Measurements from ENCODE around the gene RINL.

Gene RINL
- total RNA-seq: 36.3 to 73.6 (median 61.3) reads per million in 9 experiments

GRCh38 chr19:38877781-38878574 is at the start of gene RINL:
Gene RINL (minus strand): TSS chr19:38878275. CDS start chr19:38876742, 1,533 bp downstream.
- H3K27ac Mint-ChIP-seq: peak within 1 kb of the TSS; percentile 98
- peaks cover 43% of the 10 kb centered on the region for H3K36me3 Mint-ChIP-seq (ENCODE audit: insufficient read depth)
- peak; percentile 93 for ATAC-seq (replicated peaks)
- H3K9me3 Mint-ChIP-seq: no peaks in the 10 kb centered on the region
- peaks cover 28 to 31% of the 10 kb centered on the region in 2 donors for H3K4me1 Mint-ChIP-seq (ENCODE audit: low read depth in 2 of 2)
- no peaks in the 10 kb centered on the region for H3K27me3 Mint-ChIP-seq
- DNase-seq: peak; percentile 55 to 61 (median 57)
- peak within 1 kb of the TSS; percentile 87 to 88 for H3K4me3 Mint-ChIP-seq

GRCh38 chr19:38924388-38924787 is 46.3 kb upstream of the RINL start:
- peak overlapping the region; percentile 8 to 42 for H3K4me3 Mint-ChIP-seq
- peaks cover 30 to 33% of the 10 kb centered on the region in 2 donors for H3K4me1 Mint-ChIP-seq (ENCODE audit: low read depth in 2 of 2)
- ATAC-seq (replicated peaks) (peak; percentile 88), DNase-seq (peak; percentile 48 to 63 (median 52))
- H3K9me3 Mint-ChIP-seq: no peaks in the 10 kb centered on the region
- peak overlapping the region; percentile 82 to 92 for H3K27ac Mint-ChIP-seq
- no peaks in the 10 kb centered on the region for H3K27me3 Mint-ChIP-seq
- peaks cover 12% of the 10 kb centered on the region for H3K36me3 Mint-ChIP-seq (ENCODE audit: insufficient read depth)

- DNase-seq: no peak
- H3K36me3 Mint-ChIP-seq (ENCODE audit: insufficient read depth): peaks cover 10% of the 10 kb centered on the region
- ATAC-seq (replicated peaks): no peak
- H3K4me1 Mint-ChIP-seq (ENCODE audit: low read depth in 2 of 2): peaks cover 17 to 18% of the 10 kb centered on the region in 2 donors
- H3K4me3 Mint-ChIP-seq: no peak overlapping the region
- H3K27me3 Mint-ChIP-seq: no peaks in the 10 kb centered on the region
- H3K27ac Mint-ChIP-seq: peak overlapping the region in 1 of 2 donors; percentile 14
- no peaks in the 10 kb centered on the region for H3K9me3 Mint-ChIP-seq
These were observed 44.4 kb upstream of the RINL start for GRCh38 chr19:38922482-38922881.

GRCh38 chr19:38921420-38922274 is 43.6 kb upstream of the RINL start:
- Mint-ChIP-seq H3K27me3 (no peaks in the 10 kb centered on the region), H3K36me3 (ENCODE audit: insufficient read depth) (peaks cover 10% of the 10 kb centered on the region), H3K4me3 (no peak overlapping the region)

GRCh38 chr19:38920602-38921419 is 42.7 kb upstream of the RINL start:
- Mint-ChIP-seq H3K4me3 (no peak overlapping the region), H3K4me1 (ENCODE audit: low read depth in 2 of 2) (peaks cover 10 to 14% of the 10 kb centered on the region in 2 donors), H3K9me3 (no peaks in the 10 kb centered on the region), H3K27ac (no peak overlapping the region), H3K27me3 (no peaks in the 10 kb centered on the region), H3K36me3 (ENCODE audit: insufficient read depth) (peaks cover 7% of the 10 kb centered on the region)
- ATAC-seq (replicated peaks): no peak
- DNase-seq: no peak

More at GRCh38 chr19:38921420-38922274, 43.6 kb upstream of the RINL start:
- no peak for ATAC-seq (replicated peaks)
- Mint-ChIP-seq H3K27ac (peak overlapping the region in 1 of 2 donors; percentile 14), H3K4me1 (ENCODE audit: low read depth in 2 of 2) (peaks cover 17 to 18% of the 10 kb centered on the region in 2 donors), H3K9me3 (no peaks in the 10 kb centered on the region)
- DNase-seq: no peak

- Mint-ChIP-seq H3K27ac (no peak overlapping the region), H3K4me1 (ENCODE audit: low read depth in 2 of 2) (peaks cover 5 to 10% of the 10 kb centered on the region in 2 donors), H3K36me3 (ENCODE audit: insufficient read depth) (peaks cover 7% of the 10 kb centered on the region), H3K4me3 (no peak overlapping the region), H3K27me3 (no peaks in the 10 kb centered on the region), H3K9me3 (no peaks in the 10 kb centered on the region)
- DNase-seq (no peak), ATAC-seq (replicated peaks) (no peak)
These were observed 41.9 kb upstream of the RINL start for GRCh38 chr19:38919837-38920601.

GRCh38 chr19:38918526-38918925 is 40.5 kb upstream of the RINL start:
- Mint-ChIP-seq H3K27me3 (no peaks in the 10 kb centered on the region), H3K27ac (no peak overlapping the region), H3K36me3 (ENCODE audit: insufficient read depth) (peaks cover 7% of the 10 kb centered on the region), H3K9me3 (no peaks in the 10 kb centered on the region), H3K4me1 (ENCODE audit: low read depth in 2 of 2) (peaks cover 0 to 3% of the 10 kb centered on the region in 2 donors), H3K4me3 (no peak overlapping the region)
- ATAC-seq (replicated peaks) (no peak), DNase-seq (no peak)

GRCh38 chr19:38917921-38918491 is 39.9 kb upstream of the RINL start:
- H3K36me3 Mint-ChIP-seq (ENCODE audit: insufficient read depth): peaks cover 4% of the 10 kb centered on the region
- no peak overlapping the region for H3K4me3 Mint-ChIP-seq
- ATAC-seq (replicated peaks) (no peak), DNase-seq (no peak)
- no peak overlapping the region for H3K27ac Mint-ChIP-seq
- no peaks in the 10 kb centered on the region for H3K27me3 Mint-ChIP-seq
- H3K9me3 Mint-ChIP-seq: no peaks in the 10 kb centered on the region
- H3K4me1 Mint-ChIP-seq (ENCODE audit: low read depth in 2 of 2): peaks cover 0 to 3% of the 10 kb centered on the region in 2 donors

- Mint-ChIP-seq H3K9me3 (no peaks in the 10 kb centered on the region), H3K27ac (no peak overlapping the region), H3K27me3 (no peaks in the 10 kb centered on the region), H3K4me3 (no peak overlapping the region), H3K4me1 (ENCODE audit: low read depth in 2 of 2) (peaks cover 0 to 3% of the 10 kb centered on the region in 2 donors), H3K36me3 (ENCODE audit: insufficient read depth) (no peaks in the 10 kb centered on the region)
- ATAC-seq (replicated peaks) (no peak), DNase-seq (no peak)
These were observed 39.4 kb upstream of the RINL start for GRCh38 chr19:38917516-38917915.

GRCh38 chr19:38915329-38916321 is 37.5 kb upstream of the RINL start:
- H3K27ac Mint-ChIP-seq: peak overlapping the region in 1 of 2 donors; percentile 32
- H3K9me3 Mint-ChIP-seq: no peaks in the 10 kb centered on the region
- no peak overlapping the region for H3K4me3 Mint-ChIP-seq
- H3K36me3 Mint-ChIP-seq (ENCODE audit: insufficient read depth): no peaks in the 10 kb centered on the region
- DNase-seq: no peak
- ATAC-seq (replicated peaks): no peak
- H3K4me1 Mint-ChIP-seq (ENCODE audit: low read depth in 2 of 2): peaks cover 0 to 5% of the 10 kb centered on the region in 2 donors
- H3K27me3 Mint-ChIP-seq: no peaks in the 10 kb centered on the region

GRCh38 chr19:38913958-38914357 is 35.9 kb upstream of the RINL start:
- H3K4me1 Mint-ChIP-seq (ENCODE audit: low read depth in 2 of 2): peaks cover 0 to 2% of the 10 kb centered on the region in 2 donors
- DNase-seq (no peak), ATAC-seq (replicated peaks) (no peak)
- H3K4me3 Mint-ChIP-seq: no peak overlapping the region
- H3K27me3 Mint-ChIP-seq: no peaks in the 10 kb centered on the region
- peak overlapping the region in 1 of 2 donors; percentile 16 for H3K27ac Mint-ChIP-seq
- H3K36me3 Mint-ChIP-seq (ENCODE audit: insufficient read depth): peaks cover 4% of the 10 kb centered on the region
- no peaks in the 10 kb centered on the region for H3K9me3 Mint-ChIP-seq
